A673 (cell line): Measurements from ENCODE around the gene CCDC83.

ENCODE experiments used
- CTCF ChIP-seq: fragments of 300-800, 200-600 bp; sonication (generic); conservative IDR thresholded peaks from 2 replicates; pipeline ENCODE4 v1.5.1; 2017; ENCODE audit warnings: low read depth, mild to moderate bottlenecking, antibody characterized with exemption, low read length, moderate library complexity, mixed read lengths
- EZH2 ChIP-seq: fragments of 200-600 bp; sonication (generic); IDR thresholded peaks from 2 replicates; pipeline ENCODE4 v1.6.1; 2017; ENCODE audit warnings: borderline replicate concordance, low read depth, mild to moderate bottlenecking, mixed read lengths, antibody characterized with exemption, low read length; ENCODE audit not compliant: poor library complexity, severe bottlenecking

GRCh38 chr11:85913513-85913912, 58.3 kb downstream of the CCDC83 start:
- TF ChIP-seq CTCF = no peak
- no peak for TF ChIP-seq EZH2
